ENCODE data around the gene BPIFB1. TPM values are rescaled to one million over a fixed set of nuclear protein-coding genes. Genes with fewer than 3 reads are reported as not detected.

BPIFB1 gene
- polyA plus RNA-seq, 6 donors from 2014 or later = not detected

- Mint-ChIP-seq H3K4me3 (peak overlapping the region in 1 of 8 donors; percentile 56), H3K27ac (no peak overlapping the region), H3K9me3 (no peaks in the 10 kb centered on the region), H3K36me3 (no peaks in the 10 kb centered on the region), H3K4me1 (no peaks in the 10 kb centered on the region), H3K27me3 (peaks cover 12 to 44% (median 35%) of the 10 kb centered on the region in 3 donors)
- no peak for DNase-seq
- ATAC-seq (ENCODE audit: low read depth in 2 of 2) = no peak
Measured at GRCh38 chr20:33277471-33278441, 5.3 kb upstream of the BPIFB1 start.

- H3K4me1 Mint-ChIP-seq = no peaks in the 10 kb centered on the region
- H3K9me3 Mint-ChIP-seq = no peaks in the 10 kb centered on the region
- ATAC-seq (ENCODE audit: low read depth in 2 of 2) (no peak), DNase-seq (no peak)
- no peaks in the 10 kb centered on the region for H3K36me3 Mint-ChIP-seq
- no peak overlapping the region for H3K27ac Mint-ChIP-seq
- peaks cover 14 to 49% (median 32%) of the 10 kb centered on the region in 3 donors for H3K27me3 Mint-ChIP-seq
- peak overlapping the region in 1 of 8 donors; percentile 15 for H3K4me3 Mint-ChIP-seq
Measured at GRCh38 chr20:33278700-33279099, 4.3 kb upstream of the BPIFB1 start.

GRCh38 chr20:33279261-33279910 lies 3.6 kb upstream of the BPIFB1 start:
- Mint-ChIP-seq H3K27ac (no peak overlapping the region), H3K27me3 (peaks cover 17 to 55% (median 33%) of the 10 kb centered on the region in 3 donors), H3K9me3 (no peaks in the 10 kb centered on the region), H3K4me1 (no peaks in the 10 kb centered on the region), H3K4me3 (no peak overlapping the region), H3K36me3 (no peaks in the 10 kb centered on the region)
- DNase-seq (no peak), ATAC-seq (ENCODE audit: low read depth in 2 of 2) (no peak)

- H3K4me3 Mint-ChIP-seq = no peak overlapping the region
- H3K27ac Mint-ChIP-seq = peak overlapping the region in 1 of 6 donors; percentile 74
- H3K4me1 Mint-ChIP-seq = no peaks in the 10 kb centered on the region
- H3K9me3 Mint-ChIP-seq = no peaks in the 10 kb centered on the region
- DNase-seq = no peak
- peaks cover 17 to 63% (median 40%) of the 10 kb centered on the region in 3 donors for H3K27me3 Mint-ChIP-seq
- ATAC-seq (ENCODE audit: low read depth in 2 of 2) = no peak
- H3K36me3 Mint-ChIP-seq = no peaks in the 10 kb centered on the region
Measured at GRCh38 chr20:33280000-33280680, 2.9 kb upstream of the BPIFB1 start.

- H3K27me3 Mint-ChIP-seq = peaks cover 12 to 68% (median 43%) of the 10 kb centered on the region in 3 donors
- no peaks in the 10 kb centered on the region for H3K9me3 Mint-ChIP-seq
- no peaks in the 10 kb centered on the region for H3K36me3 Mint-ChIP-seq
- ATAC-seq (ENCODE audit: low read depth in 2 of 2) (no peak), DNase-seq (no peak)
- H3K4me1 Mint-ChIP-seq = no peaks in the 10 kb centered on the region
- H3K4me3 Mint-ChIP-seq = no peak overlapping the region
- peak overlapping the region in 1 of 6 donors; percentile 74 for H3K27ac Mint-ChIP-seq
Measured at GRCh38 chr20:33280775-33281174, 2.2 kb upstream of the BPIFB1 start.

- H3K27me3 Mint-ChIP-seq = peaks cover 15 to 69% (median 38%) of the 10 kb centered on the region in 3 donors
- no peak overlapping the region for H3K27ac Mint-ChIP-seq
- ATAC-seq (ENCODE audit: low read depth in 2 of 2) = no peak
Measured at GRCh38 chr20:33281550-33282146, 1.4 kb upstream of the BPIFB1 start.

GRCh38 chr20:33282196-33282934 lies 649 bp upstream of the BPIFB1 start:
- Mint-ChIP-seq H3K4me1 (no peaks in the 10 kb centered on the region), H3K9me3 (peaks cover 0 to 2% (median 0%) of the 10 kb centered on the region in 7 donors), H3K36me3 (no peaks in the 10 kb centered on the region), H3K27ac (peak overlapping the region in 1 of 6 donors; percentile 16), H3K27me3 (peaks cover 22 to 69% (median 42%) of the 10 kb centered on the region in 3 donors), H3K4me3 (no peak overlapping the region)
- DNase-seq (no peak), ATAC-seq (ENCODE audit: low read depth in 2 of 2) (no peak)

More at GRCh38 chr20:33281550-33282146, 1.4 kb upstream of the BPIFB1 start:
- no peak overlapping the region for H3K4me3 Mint-ChIP-seq
- H3K9me3 Mint-ChIP-seq = no peaks in the 10 kb centered on the region
- DNase-seq = no peak
- H3K36me3 Mint-ChIP-seq = no peaks in the 10 kb centered on the region
- H3K4me1 Mint-ChIP-seq = no peaks in the 10 kb centered on the region

GRCh38 chr20:33284284-33284683 lies 1.3 kb downstream of the BPIFB1 start:
- Mint-ChIP-seq H3K36me3 (no peaks in the 10 kb centered on the region), H3K27ac (no peak overlapping the region), H3K4me3 (no peak overlapping the region), H3K27me3 (peaks cover 19 to 67% (median 37%) of the 10 kb centered on the region in 3 donors), H3K4me1 (no peaks in the 10 kb centered on the region), H3K9me3 (peaks cover 0 to 2% (median 0%) of the 10 kb centered on the region in 7 donors)
- no peak for ATAC-seq (ENCODE audit: low read depth in 2 of 2)
- DNase-seq = no peak

- Mint-ChIP-seq H3K4me1 (no peaks in the 10 kb centered on the region), H3K9me3 (peaks cover 0 to 2% (median 0%) of the 10 kb centered on the region in 7 donors), H3K27ac (peak overlapping the region in 1 of 6 donors; percentile 49), H3K4me3 (no peak overlapping the region), H3K27me3 (peaks cover 20 to 68% (median 38%) of the 10 kb centered on the region in 3 donors), H3K36me3 (no peaks in the 10 kb centered on the region)
- ATAC-seq (ENCODE audit: low read depth in 2 of 2) (no peak), DNase-seq (no peak)
Measured at GRCh38 chr20:33284937-33285336, 1.9 kb downstream of the BPIFB1 start.

- Mint-ChIP-seq H3K9me3 (peaks cover 0 to 2% (median 0%) of the 10 kb centered on the region in 7 donors), H3K4me3 (no peak overlapping the region), H3K27ac (no peak overlapping the region)
Measured at GRCh38 chr20:33285861-33286495, 3.0 kb downstream of the BPIFB1 start.

GRCh38 chr20:33287884-33288283 lies 4.9 kb downstream of the BPIFB1 start:
- Mint-ChIP-seq H3K27me3 (peaks cover 28 to 72% (median 43%) of the 10 kb centered on the region in 3 donors), H3K4me3 (no peak overlapping the region), H3K27ac (no peak overlapping the region), H3K9me3 (peaks cover 0 to 2% (median 0%) of the 10 kb centered on the region in 7 donors), H3K4me1 (no peaks in the 10 kb centered on the region), H3K36me3 (no peaks in the 10 kb centered on the region)
- ATAC-seq (ENCODE audit: low read depth in 2 of 2) (no peak), DNase-seq (no peak)

More at GRCh38 chr20:33285861-33286495, 3.0 kb downstream of the BPIFB1 start:
- no peak for ATAC-seq (ENCODE audit: low read depth in 2 of 2)
- DNase-seq = no peak
- no peaks in the 10 kb centered on the region for H3K36me3 Mint-ChIP-seq
- no peaks in the 10 kb centered on the region for H3K4me1 Mint-ChIP-seq
- H3K27me3 Mint-ChIP-seq = peaks cover 20 to 68% (median 36%) of the 10 kb centered on the region in 3 donors

- no peaks in the 10 kb centered on the region for H3K4me1 Mint-ChIP-seq
- no peak overlapping the region for H3K4me3 Mint-ChIP-seq
- no peaks in the 10 kb centered on the region for H3K36me3 Mint-ChIP-seq
- peaks cover 23 to 53% (median 39%) of the 10 kb centered on the region in 3 donors for H3K27me3 Mint-ChIP-seq
- no peak for ATAC-seq (ENCODE audit: low read depth in 2 of 2)
- peaks cover 0 to 2% (median 0%) of the 10 kb centered on the region in 7 donors for H3K9me3 Mint-ChIP-seq
- DNase-seq = no peak
- no peak overlapping the region for H3K27ac Mint-ChIP-seq
Measured at GRCh38 chr20:33290852-33291251, 7.8 kb downstream of the BPIFB1 start.

Data from naive B cell (primary cell).